Right kidney (tissue), 9 donors: ENCODE measurements around the gene ALOX12B.

ENCODE experiments used
- DNase-seq: peaks from one replicate; pipeline ENCODE4 v3.0.0-alpha.2; 2016
- long read RNA-seq, 8 donors: transcript quantifications; one replicate each; lab custom pipeline, GENCODE V29; 2026

The ALOX12B gene
- long read RNA-seq, donor 1, result 0 reads
- long read RNA-seq, donor 2, result 0 reads
- long read RNA-seq, donor 3, result 0 reads
- long read RNA-seq, donor 4, result 0 reads
- long read RNA-seq, donor 5, result 0 reads
- long read RNA-seq, donor 6, result 0 reads
- long read RNA-seq, donor 7, result 0 reads
- long read RNA-seq, donor 8, result 0 reads

DNA sequence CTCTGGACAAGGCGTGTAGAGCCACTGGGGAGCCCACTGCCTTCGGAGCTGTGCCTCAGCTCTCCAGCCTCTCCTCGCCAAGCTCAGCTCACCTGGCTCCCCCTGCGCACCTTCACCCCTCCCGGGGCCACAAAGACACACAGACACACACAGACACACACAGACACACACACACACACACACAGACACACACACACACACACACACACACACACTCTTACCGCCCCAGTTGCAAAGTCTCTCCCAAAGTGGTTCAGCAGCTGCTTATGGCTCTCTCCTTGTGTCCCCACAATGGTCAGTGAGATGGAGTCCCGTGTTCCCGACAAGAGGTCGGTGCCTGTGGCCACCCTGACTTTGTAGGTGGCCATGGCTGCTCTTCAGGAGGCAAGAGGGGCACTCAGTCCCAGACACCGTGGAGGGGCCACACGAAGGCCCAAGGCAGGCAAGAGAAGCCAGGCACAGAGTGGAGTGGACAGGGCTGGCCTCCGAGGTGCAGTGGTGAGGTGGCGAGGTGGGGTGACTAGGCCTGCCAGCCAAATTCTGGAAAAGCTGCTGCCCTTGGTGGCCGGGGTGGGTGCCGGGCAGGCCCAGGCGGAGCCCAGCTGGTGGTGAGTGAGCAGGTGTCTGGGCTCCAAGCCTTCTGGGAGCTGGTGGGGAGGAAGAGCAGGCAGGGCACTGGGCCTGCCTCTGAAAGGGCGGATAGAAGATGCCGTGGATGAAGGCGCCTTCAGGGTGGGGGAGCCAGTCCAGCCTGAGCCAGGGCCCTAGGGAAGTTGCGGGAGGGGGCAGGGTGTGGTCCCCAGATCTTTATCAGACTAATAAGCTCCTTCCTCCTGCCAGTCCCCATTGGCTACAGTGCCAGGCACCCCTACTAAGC, at the start of gene ALOX12B:
ALOX12B (minus strand) TSS at position 642 of the 877 bp plus-strand sequence; CDS start at position 368, 274 bp downstream.
- no peak for DNase-seq

DNA sequence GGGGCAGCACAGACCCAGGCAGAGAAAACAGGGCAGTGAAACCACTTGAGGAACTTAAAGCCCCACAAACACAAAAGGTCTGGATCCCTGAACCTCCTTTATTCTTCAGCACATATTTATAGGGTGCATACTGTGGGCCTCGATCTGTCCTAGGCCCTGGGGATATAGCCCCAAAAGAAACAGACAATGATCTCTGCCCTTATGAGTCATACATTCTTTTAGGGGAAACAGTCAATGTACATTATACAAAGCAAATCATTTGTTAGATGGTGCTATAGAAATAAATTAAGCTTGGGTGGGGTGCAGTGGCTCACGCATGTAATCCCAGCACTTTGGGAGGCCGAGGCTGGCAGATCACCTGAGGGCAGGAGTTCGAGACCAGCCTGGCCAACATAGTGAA, 46.4 kb upstream of the ALOX12B start:
- DNase-seq, result no peak

DNA sequence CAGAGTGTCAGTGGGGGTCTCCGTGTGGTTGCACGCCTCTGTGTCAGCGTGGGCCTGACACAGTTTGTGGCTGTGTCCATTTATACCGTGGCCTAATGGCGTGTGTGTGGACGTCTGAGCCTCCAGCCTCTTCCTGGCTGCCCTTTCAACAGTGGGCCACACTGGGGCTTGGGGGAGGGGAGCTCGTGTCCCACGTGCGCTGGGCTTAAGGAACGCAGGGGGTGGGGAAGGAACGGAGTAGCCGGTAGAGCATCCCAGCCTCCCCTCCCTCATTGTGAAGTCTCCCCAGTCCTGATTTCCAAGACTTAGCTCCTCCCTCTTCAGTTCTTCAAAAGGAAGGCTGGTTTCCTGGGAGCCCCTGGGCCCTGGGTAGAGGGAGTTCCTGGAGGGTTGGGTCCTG, 45.9 kb upstream of the ALOX12B start:
- no peak for DNase-seq

DNA sequence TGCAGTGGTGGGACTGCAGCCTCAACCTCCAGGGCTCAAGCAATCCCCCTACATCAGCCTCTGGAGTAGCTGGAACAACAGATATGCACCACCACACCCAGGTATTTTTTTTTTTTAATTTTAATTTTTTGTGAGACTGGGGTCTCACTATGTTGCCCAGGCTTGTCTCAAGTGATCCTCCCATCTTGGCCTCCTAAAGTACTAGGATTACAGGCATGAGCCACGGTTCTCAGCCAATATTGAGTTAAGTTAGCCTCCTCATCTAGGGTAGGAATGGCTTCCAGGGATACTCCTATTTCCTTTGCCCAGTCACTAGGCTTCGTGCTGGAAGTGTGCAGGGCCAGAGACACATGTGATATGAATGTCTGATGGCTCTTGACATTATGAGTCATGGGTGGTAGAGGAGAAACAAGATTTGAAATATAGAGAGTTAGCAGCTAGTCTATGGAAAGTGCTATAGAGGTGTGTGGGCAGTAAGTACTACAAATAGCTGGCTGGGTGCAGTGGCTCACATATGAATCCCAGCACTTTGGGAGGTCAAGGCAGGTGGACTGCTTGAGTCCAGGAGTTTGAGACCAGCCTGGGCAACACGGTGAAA, 44.4 kb upstream of the ALOX12B start:
- no peak for DNase-seq

DNA sequence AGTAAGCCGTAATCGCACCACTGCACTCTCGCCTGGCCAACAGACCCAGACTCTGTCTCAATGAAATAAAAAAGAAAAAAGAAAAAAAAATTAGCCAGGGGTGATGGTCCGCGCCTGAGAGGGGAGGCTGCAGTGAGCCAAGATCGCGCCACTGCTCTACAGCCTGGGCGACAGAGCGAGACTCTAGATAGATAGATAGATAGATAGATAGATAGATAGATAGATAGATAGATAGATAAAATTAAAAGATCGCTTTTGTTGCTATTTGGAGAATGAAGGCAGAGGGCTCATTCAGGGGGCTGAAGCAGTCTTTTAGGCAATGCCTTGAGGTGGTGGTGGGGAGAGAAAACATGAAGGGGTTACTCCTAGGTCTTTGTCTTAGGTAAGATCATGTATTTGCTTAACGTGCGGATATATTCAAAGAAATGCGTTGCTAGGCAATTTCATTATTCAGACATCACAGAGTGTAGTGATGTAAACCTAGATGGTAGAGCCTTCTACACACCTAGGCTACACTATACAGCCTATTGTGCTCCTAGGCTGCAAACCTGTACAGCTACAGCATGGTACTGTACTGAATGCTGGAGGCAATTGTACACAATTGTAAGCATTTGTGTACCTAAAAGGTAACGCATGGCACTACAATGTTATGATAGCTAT, 40.7 kb upstream of the ALOX12B start:
- no peak for DNase-seq

DNA sequence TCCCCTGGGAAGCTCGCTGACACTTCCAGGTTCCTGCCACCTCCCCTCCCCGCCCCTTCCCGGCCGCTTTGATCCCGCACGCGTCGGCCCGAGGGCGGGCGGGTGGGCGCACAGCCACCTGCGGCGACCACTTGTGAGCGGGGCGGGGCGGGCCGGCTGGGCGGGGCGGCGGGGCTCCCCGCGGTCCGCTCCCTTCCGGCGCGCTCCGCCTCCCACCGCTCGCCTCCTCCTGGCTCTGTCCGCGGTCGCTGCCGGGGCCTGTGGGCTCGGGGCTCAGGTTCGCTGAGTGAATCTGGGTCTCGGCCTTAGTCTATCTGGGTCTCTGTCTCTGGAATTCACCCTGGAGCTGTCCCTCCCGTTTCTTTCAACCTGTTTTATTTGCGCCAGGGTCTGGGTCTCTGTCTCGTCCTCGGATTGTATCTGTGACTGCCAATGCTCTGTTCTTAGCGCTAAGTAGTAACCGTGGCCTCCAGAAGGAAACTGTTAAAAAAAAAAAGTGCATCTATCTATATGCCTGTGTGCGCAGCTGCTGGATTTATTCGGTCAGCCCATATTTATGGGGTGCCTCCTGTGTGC, 39.1 kb upstream of the ALOX12B start:
- peak; percentile 78 for DNase-seq

DNA sequence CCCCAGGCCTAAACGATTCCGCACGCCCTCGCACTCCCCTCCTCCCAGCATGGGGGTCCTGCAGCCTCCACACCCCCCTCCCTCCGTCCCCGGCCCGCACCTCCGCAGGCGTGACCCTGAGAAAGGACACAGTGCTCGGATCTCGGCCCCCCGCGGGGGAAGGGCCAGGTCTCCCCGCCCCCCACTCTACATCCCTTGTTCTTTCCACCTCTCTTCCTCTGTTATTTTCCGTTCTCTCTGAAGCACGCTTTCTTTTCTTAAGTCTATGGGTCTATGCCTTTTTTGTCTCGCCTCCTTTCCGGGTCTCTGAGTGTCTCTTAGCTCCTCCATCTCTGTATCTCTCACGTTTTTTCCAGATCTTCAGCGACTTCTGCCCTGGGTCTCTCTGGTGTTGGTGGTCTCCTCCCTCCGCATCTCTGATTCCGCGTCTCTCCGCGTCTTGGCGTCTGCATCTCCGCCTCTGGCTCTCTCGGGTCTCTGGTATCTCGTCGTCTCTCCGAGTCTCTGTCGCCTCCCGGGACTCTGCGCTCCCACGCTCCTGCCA, 38.5 kb upstream of the ALOX12B start:
- peak; percentile 76 for DNase-seq

DNA sequence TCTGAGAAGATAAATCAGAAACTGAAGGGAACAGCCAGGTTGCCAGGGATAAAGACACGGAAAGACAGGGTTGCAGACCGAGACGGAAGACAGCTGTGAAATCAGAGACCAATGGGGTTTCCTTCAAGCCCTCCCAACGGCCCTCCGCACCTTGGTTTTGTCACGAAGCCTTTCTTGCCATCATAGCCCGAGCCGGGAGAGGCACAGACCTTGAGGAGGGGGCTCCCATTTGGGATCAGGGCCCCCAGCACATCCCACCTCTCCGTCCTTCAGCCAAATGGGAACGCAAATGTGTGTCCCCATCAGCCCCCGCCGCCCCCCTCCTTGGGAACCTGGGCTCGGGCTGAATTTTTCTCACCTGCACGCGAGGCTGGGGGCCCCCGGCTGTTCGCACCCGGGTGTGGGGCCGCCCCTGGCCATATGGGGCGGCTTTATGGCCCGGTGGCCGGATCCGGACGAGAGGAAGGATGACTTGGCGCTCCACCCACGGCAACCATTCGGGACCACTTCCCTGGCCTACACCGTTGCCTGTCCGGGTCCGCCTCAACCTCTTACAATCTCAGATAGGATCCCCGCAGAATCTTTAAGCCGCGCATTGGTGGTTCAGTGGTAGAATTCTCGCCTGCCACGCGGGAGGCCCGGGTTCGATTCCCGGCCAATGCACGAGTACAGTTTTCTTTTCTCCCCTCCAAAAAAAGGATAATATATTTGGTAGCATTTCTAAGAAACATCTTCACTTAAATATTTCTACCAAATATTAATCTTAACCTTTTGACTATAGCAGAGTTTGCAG, 37.8 kb upstream of the ALOX12B start:
- DNase-seq, result no peak

DNA sequence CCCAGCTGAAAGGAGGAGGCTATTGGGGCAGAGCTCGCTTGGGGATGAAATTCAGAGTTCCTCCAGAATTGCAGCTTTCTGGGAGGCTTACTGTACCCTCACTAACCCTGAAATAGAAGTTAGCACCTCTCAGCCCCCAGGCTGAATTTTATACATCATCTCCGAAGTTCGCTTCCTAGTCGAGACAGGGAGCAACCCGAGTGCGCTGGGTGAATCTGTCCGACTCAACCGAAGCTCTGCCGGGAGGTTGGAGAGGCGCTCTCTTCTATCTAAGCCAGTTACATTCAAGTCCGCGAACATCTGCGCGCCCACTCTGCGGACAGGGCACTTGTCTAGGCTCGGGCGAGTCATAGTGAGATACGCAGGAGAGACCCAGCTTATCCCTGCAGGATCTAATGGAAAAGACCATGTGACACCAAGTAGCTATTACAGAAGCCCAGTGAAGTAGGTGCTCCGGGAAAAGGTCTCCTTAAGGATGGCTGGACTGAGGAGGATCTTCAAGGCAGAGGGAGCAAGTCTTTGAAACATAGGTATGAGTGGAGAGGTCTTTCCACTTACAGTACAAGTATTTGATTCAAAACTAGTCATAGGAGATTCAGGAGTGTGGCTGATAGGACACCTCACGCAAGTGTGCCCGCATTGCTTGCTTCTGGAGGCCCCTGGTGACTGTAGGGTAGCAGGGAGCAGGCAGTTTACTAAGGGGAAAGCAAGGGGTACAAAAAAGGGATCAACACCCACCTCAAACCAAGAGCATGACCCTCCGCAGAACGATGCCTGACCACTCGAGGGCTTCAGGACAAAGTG, 37.0 kb upstream of the ALOX12B start:
- peak; percentile 59 for DNase-seq

DNA sequence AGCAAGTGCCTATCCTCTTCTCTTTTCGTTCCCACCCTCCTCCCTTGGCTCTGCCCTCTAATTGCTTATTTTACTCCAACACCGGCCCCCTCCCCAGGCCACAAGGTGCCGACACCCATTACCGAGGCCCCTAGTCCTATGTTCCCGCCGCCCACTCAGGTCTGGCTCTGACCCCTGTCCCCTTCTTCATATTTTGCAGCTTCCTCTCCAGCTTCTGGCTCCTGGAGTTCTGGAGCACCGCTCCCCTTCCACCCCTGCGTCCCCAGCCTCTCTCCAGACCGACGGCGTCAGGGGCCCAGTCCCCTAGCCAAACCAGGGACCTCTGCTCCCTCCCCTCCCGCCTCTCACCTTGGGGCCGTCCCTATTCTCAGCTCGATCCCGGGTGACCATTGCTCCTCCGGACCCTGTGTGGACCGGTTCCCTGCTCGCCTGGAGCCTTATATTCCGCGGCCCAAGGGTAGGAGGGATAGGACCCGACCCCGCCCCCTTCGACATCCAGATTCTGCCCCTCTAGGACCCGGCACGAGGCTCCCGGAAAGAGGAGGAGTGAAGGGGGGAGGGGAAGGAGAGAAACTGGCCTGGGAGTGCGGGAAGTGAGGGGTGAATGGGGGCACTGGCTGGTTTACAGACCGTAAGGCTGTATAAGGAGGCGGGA, 36.3 kb upstream of the ALOX12B start, which contains the start of gene HES7:
HES7 (minus strand) TSS at position 412 of the 655 bp plus-strand sequence; CDS start at position 390, 22 bp downstream.
- DNase-seq, result peak; percentile 57

DNA sequence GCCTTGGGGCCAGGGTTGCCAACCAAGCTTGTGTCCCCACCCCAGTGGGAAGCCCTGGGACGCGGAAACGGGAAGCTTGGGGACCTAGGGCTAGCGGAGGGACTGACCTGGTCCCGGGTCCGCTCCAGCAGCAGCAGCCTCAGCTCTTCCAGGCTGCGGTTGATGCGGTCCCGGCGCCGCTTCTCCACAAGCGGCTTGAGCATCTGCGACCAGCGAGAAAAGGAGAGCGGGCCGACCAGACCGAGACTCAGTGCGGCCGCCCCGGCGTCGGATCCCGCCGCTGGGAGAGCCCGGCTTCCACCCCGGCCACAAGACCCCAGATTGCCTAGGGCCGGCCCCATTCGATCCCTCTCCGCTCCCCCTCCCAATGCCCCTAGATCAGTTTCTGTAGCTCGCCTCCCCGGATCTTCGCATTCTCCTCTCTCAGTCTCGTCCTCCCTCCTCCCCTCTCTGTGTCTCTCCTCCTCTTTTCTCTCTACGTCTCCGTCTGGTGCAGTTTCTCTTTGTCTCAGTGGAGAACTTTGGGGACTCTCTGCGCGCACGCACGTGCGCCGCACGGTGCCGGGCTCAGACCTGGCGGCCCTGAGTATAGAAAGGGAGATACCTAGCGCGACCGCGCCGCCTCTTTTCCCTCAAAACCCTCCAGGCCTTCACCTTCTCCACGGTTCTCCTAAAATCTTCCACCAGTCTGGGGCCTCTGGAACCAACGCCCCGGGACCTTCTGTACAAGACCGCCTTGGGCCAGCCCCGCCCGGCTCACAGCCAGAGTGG, 35.6 kb upstream of the ALOX12B start:
- peak; percentile 72 for DNase-seq

DNA sequence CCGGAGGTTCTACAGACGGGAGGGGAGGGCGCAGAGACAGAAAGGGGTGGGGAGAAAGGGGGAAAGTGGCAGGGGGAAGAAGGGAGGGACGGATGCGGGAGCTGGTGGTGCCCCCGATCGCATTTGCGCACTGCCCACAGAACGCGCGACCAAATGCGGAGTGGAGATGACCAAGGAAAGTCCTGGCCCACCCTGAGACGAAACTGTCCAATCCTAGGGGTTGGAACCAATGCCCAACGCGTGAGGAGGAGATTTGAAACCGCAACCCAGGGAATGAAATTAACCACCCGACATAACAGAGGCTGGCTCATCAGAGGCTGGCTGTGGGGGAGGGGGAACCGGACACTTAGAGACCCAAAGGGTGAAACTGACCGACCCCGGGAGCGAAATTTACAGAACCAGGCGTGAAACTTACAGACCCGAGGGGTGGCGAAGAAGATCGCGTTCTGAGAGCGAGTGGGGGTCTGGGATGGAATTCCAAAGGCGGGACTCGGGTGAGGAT, 35.0 kb upstream of the ALOX12B start:
- no peak for DNase-seq

DNA sequence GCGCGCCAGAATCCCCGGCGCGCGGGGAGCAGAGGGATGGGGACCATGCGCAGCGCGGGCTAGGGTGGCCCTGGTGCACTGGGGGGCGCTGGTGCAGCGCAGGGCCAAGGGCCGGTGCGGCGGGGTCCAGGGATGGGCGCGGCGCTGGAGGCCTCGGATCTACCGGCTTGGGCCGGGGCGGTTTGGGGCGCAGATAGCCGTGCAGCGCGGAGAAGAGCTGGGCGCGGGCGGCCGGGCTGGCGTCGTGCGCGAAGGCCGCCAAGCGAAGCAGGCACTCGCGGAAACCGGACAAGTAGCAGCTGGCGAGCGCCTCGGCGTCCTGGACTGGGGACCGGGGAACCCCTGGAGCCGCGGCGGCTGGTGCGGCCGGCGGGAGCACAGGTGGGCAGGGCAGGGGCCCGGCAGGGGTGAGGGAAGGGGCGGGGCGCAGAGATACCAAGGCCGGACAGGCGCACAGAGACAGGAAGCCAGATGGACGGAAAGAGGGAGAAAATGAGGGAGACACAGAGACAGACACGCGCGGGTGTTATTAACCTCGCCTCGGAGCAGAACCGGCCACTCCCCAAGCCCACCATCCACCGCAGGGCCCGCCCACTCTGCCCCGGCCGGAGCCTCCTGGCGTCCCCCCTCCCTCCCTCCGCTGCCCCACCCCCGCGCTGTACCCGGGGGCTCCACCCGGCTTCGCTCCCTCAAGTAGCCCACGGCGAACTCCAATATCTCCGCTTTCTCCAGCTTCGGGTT, 34.3 kb upstream of the ALOX12B start:
- peak; percentile 79 for DNase-seq

DNA sequence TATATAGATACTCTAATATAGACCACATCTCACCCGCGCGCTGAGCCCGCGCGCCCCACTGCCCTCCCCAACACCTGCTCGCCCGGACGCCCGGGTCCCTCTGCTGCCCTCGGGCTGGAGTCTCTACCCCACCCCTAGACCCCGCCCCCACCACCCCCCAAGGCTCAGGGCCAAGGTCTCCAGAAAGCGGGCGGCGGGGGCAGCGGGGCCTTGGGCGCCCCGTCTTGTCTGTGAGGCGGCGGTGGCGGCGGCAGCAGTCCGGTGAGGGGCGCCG, 33.8 kb upstream of the ALOX12B start:
- no peak for DNase-seq

DNA sequence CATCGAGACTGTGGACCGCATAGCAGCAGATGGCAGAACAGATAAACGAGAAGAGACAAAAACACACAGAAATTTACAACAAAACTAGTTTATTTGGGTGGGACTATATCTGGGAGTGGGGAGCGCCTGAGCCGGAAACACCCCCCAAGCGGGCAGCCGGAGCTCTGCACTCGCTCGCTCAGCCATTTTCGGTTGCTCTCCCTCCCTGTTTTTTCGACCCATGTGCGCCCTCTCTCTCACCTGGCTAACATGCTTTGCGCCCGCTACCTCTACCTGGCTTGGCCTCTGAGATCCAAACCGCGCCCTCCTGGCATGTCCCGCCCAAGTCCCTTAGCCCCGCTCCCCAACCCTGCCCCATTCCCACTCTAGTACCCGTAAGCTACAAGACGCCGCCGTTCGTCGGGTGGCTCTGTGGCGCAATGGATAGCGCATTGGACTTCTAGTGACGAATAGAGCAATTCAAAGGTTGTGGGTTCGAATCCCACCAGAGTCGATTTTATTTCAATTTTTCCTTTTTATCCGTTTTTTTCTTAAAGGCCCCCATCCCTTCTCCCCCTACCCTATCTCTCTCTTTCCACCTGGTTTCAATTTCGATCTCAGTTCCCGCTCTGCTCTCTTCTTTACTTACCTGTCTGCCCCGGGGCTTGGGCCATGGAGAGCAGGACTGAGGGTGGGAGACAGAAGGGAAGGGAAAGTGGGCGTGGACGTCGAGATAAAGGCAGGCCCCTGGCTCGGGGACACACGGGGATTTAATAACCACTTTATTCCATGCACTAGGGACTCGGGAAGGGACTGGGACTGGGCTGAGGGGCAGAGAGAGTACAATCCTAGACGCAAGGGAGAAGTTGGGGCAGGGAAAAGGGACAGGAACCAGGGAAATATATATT, 33.2 kb upstream of the ALOX12B start:
- peak; percentile 31 for DNase-seq

DNA sequence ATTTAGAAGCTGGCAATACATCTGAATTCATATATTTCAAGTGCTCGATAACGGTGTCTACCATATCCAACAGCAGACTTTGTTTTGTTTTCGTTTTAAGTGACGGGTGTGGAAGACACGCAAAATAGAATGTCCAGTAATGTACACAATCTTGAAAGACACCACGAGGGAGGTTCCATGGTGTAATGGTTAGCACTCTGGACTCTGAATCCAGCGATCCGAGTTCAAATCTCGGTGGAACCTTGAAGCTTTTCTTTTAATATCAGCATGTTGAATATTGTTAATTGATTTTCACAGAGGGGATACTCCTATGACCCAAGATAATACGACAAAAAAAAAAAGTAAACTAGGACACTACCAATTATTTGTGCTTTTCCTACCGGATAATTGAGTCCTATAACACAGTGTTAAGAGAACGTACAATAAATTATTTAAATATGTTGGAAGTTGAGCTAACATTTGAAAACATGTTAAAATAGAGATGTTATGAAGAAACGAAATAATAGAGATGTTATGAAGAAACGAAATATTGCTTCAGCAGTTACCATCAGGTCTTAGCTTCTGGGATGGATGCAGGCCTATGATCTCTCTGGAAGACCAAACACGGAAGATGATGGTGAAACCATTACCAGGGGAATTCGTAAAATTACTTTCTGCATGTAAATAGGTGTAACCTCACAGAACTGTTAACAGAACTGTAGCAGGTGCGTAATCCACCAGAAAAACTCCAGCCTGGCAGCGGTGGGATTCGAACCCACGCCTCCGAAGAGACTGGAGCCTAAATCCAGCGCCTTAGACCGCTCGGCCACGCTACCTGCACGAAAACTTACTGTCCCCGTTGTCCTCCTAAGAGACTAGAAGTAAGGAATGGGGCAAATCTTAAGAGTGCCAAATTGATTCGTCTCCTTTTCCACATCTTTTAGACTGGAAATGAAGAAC, 32.3 kb upstream of the ALOX12B start:
- DNase-seq, result peak; percentile 79
